Karpas-422 (cell line): ENCODE measurements around the gene ADA. TPM values are rescaled to one million over a fixed set of nuclear protein-coding genes. Genes with fewer than 3 reads are reported as not detected.

Experiments used
- DNase-seq: peaks from one replicate; pipeline ENCODE4 v3.0.0-alpha.2; 2015
- H2AFZ ChIP-seq: fragments of 200-600 bp; sonication (generic); 2 replicates; pipeline ENCODE4 v1.6.1; 2014; ENCODE audit warnings: antibody characterized with exemption, low read length, mixed read lengths
- H3K27ac ChIP-seq: fragments of 200-600 bp; sonication (generic); 2 replicates; pipeline ENCODE4 v1.5.1; 2014; ENCODE audit warnings: mild to moderate bottlenecking, low read length, moderate library complexity
- H3K27me3 ChIP-seq: fragments of 200-600 bp; sonication (generic); 2 replicates; pipeline ENCODE4 v1.6.1; 2014; ENCODE audit warnings: low read length, mixed read lengths
- H3K36me3 ChIP-seq: fragments of 200-600 bp; sonication (generic); 2 replicates; pipeline ENCODE4 v1.6.1; 2014; ENCODE audit warnings: low read length, mixed read lengths; ENCODE audit not compliant: insufficient read depth
- H3K4me1 ChIP-seq: fragments of 200-600 bp; sonication (generic); 2 replicates; pipeline ENCODE4 v1.6.1; 2014; ENCODE audit warnings: mild to moderate bottlenecking, low read length, mixed read lengths
- H3K4me2 ChIP-seq: fragments of 200-600 bp; sonication (generic); 2 replicates; pipeline ENCODE4 v1.6.1; 2014; ENCODE audit warnings: low read length, low read depth, mild to moderate bottlenecking; ENCODE audit not compliant: poor library complexity, severe bottlenecking
- H3K4me3 ChIP-seq: fragments of 200-600 bp; sonication (generic); 2 replicates; pipeline ENCODE4 v1.5.1; 2014; ENCODE audit warnings: mild to moderate bottlenecking, antibody characterized with exemption, low read length, mixed read lengths
- H3K79me2 ChIP-seq: fragments of 200-600 bp; sonication (generic); 2 replicates; pipeline ENCODE4 v1.6.1; 2014; ENCODE audit warnings: mild to moderate bottlenecking, low read length, mixed read lengths
- H3K9ac ChIP-seq: fragments of 200-600 bp; sonication (generic); 2 replicates; pipeline ENCODE4 v1.6.0; 2014; ENCODE audit warnings: low read length
- H3K9me2 ChIP-seq: fragments of 200-600 bp; sonication (generic), shearing (Covaris generic); replicated peaks from 2 replicates; pipeline ENCODE4 v1.6.0; 2014; ENCODE audit warnings: mild to moderate bottlenecking, low read length, moderate library complexity; ENCODE audit not compliant: insufficient read depth
- H3K9me3 ChIP-seq: fragments of 300-700, 200-600 bp; sonication (generic); 2 replicates; pipeline ENCODE4 v1.6.1; 2014; ENCODE audit warnings: low read length, mixed read lengths
- H4K20me1 ChIP-seq: fragments of 200-600 bp; sonication (generic); 2 replicates; pipeline ENCODE4 v1.6.1; 2014; ENCODE audit warnings: mild to moderate bottlenecking, antibody characterized with exemption, low read length, low read depth; ENCODE audit not compliant: insufficient read depth
- total RNA-seq: library from RNA; depleted of rRNA; stranded (reverse); fragments of >200 nt; shearing (Covaris generic); gene quantifications from 2 replicates; pipeline ENCODE4 v1.2.3, GENCODE V29; 2014; ENCODE audit warnings: low replicate concordance

Gene ADA
- total RNA-seq, 1 experiment from 2014 or later: not detected

DNA sequence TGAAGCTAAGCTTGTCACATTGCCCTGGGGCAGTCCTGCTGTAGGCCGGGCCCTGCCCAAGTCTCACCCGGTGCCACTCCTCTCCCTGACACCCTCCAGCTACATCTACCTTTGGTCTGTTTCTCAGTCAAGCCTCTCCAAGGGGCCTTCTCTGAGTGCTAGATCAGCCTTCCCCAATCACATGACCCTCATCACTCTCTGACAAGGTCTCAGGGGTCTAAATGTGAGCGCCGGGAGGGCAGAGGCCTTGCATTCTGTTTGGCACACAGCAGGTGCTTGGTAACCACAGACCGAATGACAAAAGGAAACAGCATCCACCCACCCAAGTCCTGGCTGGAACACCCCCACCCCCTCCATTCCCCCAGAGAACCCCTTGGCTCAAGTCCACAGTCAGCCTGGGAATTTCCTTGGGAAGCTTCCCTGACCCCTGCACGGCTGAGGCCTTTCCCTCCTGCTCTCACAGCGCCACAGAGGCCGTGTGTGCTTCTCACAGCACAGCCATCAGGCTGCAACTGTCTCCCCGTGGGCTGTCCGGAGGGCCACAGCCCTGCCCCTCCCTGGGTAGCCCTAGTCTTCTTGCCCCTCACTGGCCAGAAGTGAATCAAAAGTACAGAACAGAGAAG, 36.2 kb downstream of the ADA start:
- no peaks in the 10 kb centered on the region for H3K27me3 ChIP-seq
- H3K79me2 ChIP-seq: peaks cover 26% of the 10 kb centered on the region
- H3K9me2 ChIP-seq: no peaks in the 10 kb centered on the region
- peaks cover 49% of the 10 kb centered on the region for H3K4me1 ChIP-seq
- H3K4me3 ChIP-seq: no peak overlapping the region
- DNase-seq: no peak
- no peaks in the 10 kb centered on the region for H3K9me3 ChIP-seq
- no peak overlapping the region for H2AFZ ChIP-seq
- no peak overlapping the region for H3K4me2 ChIP-seq
- H3K27ac ChIP-seq: no peak overlapping the region
- peaks cover 45% of the 10 kb centered on the region for H3K36me3 ChIP-seq
- H3K9ac ChIP-seq: no peak overlapping the region
- peaks cover 42% of the 10 kb centered on the region for H4K20me1 ChIP-seq

DNA sequence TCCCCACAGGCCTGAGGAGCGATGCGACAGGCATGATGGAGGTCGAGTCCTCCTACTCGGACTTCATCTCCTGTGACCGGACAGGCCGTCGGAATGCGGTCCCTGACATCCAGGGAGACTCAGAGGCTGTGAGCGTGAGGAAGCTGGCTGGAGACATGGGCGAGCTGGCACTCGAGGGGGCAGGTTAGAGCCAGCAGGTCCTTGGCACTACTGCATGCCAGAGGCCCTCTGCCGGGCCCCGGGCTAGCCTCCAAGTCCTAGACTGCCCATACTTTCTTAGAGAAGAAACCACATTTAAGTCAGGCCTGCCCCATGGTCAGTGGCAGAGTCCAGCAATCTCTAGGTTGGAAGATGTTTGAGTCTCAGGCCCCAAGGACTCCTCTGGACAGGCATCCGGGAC, 37.0 kb downstream of the ADA start:
- H3K4me1 ChIP-seq: peaks cover 57% of the 10 kb centered on the region
- H3K9me3 ChIP-seq: no peaks in the 10 kb centered on the region
- no peaks in the 10 kb centered on the region for H3K9me2 ChIP-seq
- H3K9ac ChIP-seq: no peak overlapping the region
- H3K36me3 ChIP-seq: peaks cover 47% of the 10 kb centered on the region
- H2AFZ ChIP-seq: no peak overlapping the region
- peaks cover 42% of the 10 kb centered on the region for H4K20me1 ChIP-seq
- H3K27ac ChIP-seq: no peak overlapping the region
- H3K79me2 ChIP-seq: peaks cover 34% of the 10 kb centered on the region
- H3K4me3 ChIP-seq: no peak overlapping the region
- no peak overlapping the region for H3K4me2 ChIP-seq
- H3K27me3 ChIP-seq: no peaks in the 10 kb centered on the region
- no peak for DNase-seq

DNA sequence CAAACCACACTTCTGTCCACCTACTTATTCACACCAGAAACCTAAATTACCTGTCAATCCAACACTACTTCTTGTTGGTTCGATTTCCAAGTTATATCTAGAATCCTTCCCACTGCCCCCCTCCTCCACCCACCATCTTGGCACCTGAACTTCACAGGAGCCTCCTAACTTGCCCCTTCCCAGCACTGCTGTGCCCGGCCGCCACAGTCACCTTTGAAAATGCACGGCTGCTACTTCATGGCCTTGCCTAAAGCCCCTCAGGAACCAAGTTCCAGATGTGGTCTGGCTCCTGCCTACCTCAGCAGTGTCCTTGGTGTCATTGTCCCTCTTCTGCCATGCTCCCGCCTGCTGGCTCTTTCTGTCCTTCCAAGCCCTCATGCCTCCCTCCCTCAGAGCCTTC, 37.9 kb downstream of the ADA start:
- H3K9ac ChIP-seq: no peak overlapping the region
- no peak for DNase-seq
- no peaks in the 10 kb centered on the region for H3K9me2 ChIP-seq
- no peak overlapping the region for H3K4me2 ChIP-seq
- H3K4me3 ChIP-seq: no peak overlapping the region
- H3K27ac ChIP-seq: no peak overlapping the region
- H3K79me2 ChIP-seq: peaks cover 43% of the 10 kb centered on the region
- H3K36me3 ChIP-seq: peaks cover 49% of the 10 kb centered on the region
- H2AFZ ChIP-seq: no peak overlapping the region
- H3K9me3 ChIP-seq: no peaks in the 10 kb centered on the region
- H4K20me1 ChIP-seq: peaks cover 48% of the 10 kb centered on the region
- H3K27me3 ChIP-seq: no peaks in the 10 kb centered on the region
- H3K4me1 ChIP-seq: peaks cover 66% of the 10 kb centered on the region

DNA sequence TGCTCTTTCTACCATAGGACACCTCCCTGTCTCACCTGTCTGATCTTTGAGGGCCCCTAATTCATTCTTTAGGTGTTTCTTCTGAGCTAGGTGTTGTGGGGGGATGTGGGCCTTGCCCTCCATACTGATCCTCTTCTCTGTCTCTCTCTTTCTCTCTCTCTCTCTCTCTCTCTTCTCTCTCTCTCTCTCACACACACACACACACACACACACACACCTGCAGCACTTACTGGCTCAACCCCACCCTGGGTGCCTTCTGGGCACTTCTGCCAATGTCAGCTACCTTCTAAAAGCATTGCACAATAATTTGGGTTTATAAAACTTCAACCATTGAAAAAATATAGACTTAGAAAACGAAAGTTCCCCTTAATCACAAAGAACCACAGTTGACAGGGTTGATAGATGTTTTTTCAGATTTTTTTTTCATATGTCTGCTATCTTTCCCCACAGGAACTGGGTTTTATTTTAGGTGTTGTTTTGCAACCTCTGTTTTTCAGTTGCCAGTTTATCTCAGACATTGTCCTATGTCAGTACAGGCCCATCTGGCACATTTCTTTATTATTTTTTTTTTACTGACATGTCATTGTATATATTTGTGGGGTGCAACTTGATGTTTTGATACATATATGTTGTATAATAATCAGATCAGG, 41.1 kb downstream of the ADA start:
- no peaks in the 10 kb centered on the region for H3K9me3 ChIP-seq
- peaks cover 39% of the 10 kb centered on the region for H4K20me1 ChIP-seq
- H3K4me3 ChIP-seq: no peak overlapping the region
- H3K36me3 ChIP-seq: peaks cover 41% of the 10 kb centered on the region
- H3K79me2 ChIP-seq: peaks cover 67% of the 10 kb centered on the region
- peaks cover 50% of the 10 kb centered on the region for H3K4me1 ChIP-seq
- no peak overlapping the region for H3K9ac ChIP-seq
- no peaks in the 10 kb centered on the region for H3K27me3 ChIP-seq
- H2AFZ ChIP-seq: no peak overlapping the region
- H3K9me2 ChIP-seq: no peaks in the 10 kb centered on the region
- no peak overlapping the region for H3K4me2 ChIP-seq
- H3K27ac ChIP-seq: peak overlapping the region; percentile 32
- DNase-seq: no peak

DNA sequence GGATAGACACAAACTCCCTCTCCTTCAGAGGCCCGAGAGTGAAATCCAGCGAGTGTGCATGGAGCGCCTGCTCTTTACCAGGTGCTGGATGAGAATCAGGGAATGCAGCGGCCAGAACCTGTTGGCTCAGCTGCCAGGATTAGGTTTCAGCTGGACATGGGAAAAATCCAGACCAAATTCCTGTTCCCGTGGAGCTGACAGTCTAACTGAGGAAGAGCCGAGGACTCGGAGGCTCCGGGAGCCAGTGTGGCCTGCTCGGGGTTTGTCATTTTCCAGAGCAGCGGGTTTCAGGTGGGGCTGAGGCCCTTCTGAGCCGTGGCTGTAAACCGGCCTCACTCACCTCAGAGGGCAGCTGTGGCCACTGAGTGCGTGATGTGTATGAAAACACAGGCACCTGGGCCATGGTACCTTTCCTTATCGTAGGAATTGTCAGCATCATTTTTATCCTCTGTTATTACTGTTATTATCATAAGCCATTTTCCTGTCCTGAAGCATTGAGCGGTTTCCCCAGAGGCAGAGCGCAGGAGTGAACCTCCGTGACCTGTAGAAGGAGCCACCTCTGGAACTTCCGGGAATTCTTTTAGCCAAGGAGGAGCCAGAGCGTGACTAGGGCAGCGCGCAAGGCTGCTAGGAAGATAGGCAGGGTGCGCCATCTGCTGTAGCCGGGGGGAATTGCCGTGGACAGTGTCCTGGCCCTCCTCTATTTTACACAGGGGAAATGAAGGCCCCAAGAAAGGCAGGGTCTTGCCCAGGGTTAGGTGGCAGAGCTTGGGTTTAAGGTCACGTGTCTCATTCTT, 41.8 kb downstream of the ADA start:
- Histone ChIP-seq H3K9me2 (no peaks in the 10 kb centered on the region), H3K4me3 (no peak overlapping the region), H3K27ac (peak overlapping the region; percentile 32), H3K4me2 (peak overlapping the region; percentile 7), H3K79me2 (peaks cover 72% of the 10 kb centered on the region), H4K20me1 (peaks cover 39% of the 10 kb centered on the region), H2AFZ (no peak overlapping the region), H3K36me3 (peaks cover 37% of the 10 kb centered on the region), H3K4me1 (peaks cover 43% of the 10 kb centered on the region), H3K27me3 (no peaks in the 10 kb centered on the region), H3K9me3 (no peaks in the 10 kb centered on the region), H3K9ac (no peak overlapping the region)
- DNase-seq: peak; percentile 88

DNA sequence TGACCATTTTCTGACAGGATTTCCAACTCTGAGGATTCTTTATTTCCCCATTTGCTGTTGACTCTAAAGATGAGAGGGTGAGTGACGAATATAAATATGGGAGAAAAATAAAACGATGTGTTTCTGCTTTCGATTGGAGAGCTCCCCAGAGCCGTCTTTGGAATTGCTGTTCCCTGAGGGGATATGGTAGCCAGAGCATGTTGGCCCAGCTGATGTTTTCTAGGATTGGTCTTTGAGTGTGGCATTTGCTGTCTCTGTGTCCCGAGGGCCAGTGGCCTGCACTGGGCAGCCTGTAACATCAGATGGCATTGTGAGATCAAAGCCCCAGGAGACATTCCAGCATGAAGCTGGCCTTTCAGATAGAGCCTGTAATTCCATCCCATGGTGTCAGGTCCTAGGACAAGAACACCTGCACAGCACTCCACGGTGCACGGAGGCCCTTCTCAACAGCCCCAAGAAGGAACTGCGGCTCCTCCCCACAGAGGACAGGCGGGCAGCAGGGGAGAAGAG, 42.4 kb downstream of the ADA start:
- peak overlapping the region; percentile 32 for H3K27ac ChIP-seq
- peaks cover 79% of the 10 kb centered on the region for H3K79me2 ChIP-seq
- H3K36me3 ChIP-seq: peaks cover 31% of the 10 kb centered on the region
- H3K4me1 ChIP-seq: peaks cover 37% of the 10 kb centered on the region
- H3K9me3 ChIP-seq: no peaks in the 10 kb centered on the region
- peak overlapping the region; percentile 5; the same call in 1 of the 2 replicates for H3K9ac ChIP-seq
- no peak overlapping the region for H2AFZ ChIP-seq
- peak overlapping the region; percentile 7 for H3K4me2 ChIP-seq
- no peaks in the 10 kb centered on the region for H3K27me3 ChIP-seq
- H4K20me1 ChIP-seq: peaks cover 34% of the 10 kb centered on the region
- no peaks in the 10 kb centered on the region for H3K9me2 ChIP-seq
- no peak overlapping the region for H3K4me3 ChIP-seq
- DNase-seq: no peak

DNA sequence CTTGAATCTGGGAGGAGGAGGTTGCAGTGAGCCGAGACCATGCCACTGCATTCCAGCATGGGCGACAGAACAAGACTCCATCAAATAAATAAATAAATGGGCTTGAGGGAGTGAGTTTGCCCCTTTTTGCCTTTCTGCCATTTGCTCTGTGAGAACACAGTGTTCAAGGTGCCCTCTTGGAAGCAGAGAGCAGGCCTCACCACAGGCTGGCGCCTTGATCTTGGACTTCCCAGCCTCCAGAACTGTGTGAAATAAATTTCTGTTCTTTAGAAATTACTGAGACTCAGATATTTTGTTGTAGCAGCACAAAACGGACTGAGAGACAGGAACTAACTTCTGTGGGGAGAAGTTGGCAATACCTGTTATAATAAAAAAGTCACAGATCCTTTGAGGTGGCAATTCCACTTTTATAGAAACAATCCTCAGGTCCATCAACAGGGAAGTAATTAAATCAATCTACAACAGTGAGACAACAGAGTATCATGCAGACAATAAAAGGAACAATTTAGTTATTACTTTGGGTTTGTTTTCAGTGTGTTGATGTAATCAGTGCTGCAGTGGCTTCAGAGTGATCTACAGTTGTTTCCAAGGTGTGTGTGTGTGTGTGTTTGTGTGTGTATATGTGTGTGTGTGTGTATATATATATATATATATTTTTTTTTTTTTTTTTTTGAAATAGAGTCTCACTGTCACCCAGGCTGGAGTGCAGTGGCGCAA, 44.6 kb downstream of the ADA start:
- Histone ChIP-seq H3K36me3 (peaks cover 25% of the 10 kb centered on the region), H3K27ac (peak overlapping the region; percentile 56)
- no peak for DNase-seq

More for the DNA sequence above, 44.6 kb downstream of the ADA start:
- Histone ChIP-seq H3K79me2 (peaks cover 88% of the 10 kb centered on the region), H3K4me2 (no peak overlapping the region), H3K9me2 (no peaks in the 10 kb centered on the region), H3K27me3 (no peaks in the 10 kb centered on the region), H3K9ac (no peak overlapping the region), H3K9me3 (no peaks in the 10 kb centered on the region), H3K4me1 (peaks cover 32% of the 10 kb centered on the region), H4K20me1 (peaks cover 16% of the 10 kb centered on the region), H3K4me3 (no peak overlapping the region), H2AFZ (no peak overlapping the region)
